Astrocyte of the spinal cord (primary cell): ENCODE results near the gene ZNF638.

Experiments
- DNase-seq: peaks from one replicate; pipeline ENCODE4 v3.0.0; 2011; ENCODE audit warnings: low read depth, low spot score
- H3K4me3 ChIP-seq: 2 replicates; pipeline ENCODE4 v1.5.1; 2011; ENCODE audit warnings: low read depth, mild to moderate bottlenecking, low read length, moderate library complexity
- CTCF ChIP-seq: IDR thresholded peaks from 2 replicates; pipeline ENCODE4 v1.5.1; 2012; ENCODE audit warnings: low read depth, mild to moderate bottlenecking, low read length, inconsistent platforms
- in situ Hi-C: cut with HindIII; loops from 2 replicates; pipeline ENCODE4 v1.10.0; 2017; ENCODE audit warnings: low sequenced_read_pairs

The ZNF638 gene

GRCh38 chr2:71379086-71379485 is 47.5 kb downstream of the ZNF638 start:
- H3K4me3 ChIP-seq: no peak overlapping the region
- no peak for TF ChIP-seq CTCF
- in situ Hi-C loops: no loop called here
- peak; percentile 85 for DNase-seq

GRCh38 chr2:71380665-71381064 is 49.1 kb downstream of the ZNF638 start:
- no peak for TF ChIP-seq CTCF
- in situ Hi-C loops: no loop called here
- H3K4me3 ChIP-seq: no peak overlapping the region
- DNase-seq: no peak

- H3K4me3 ChIP-seq: no peak overlapping the region
- TF ChIP-seq CTCF: no peak
- in situ Hi-C loops: no loop called here
- DNase-seq: peak; percentile 78
These were observed 53.4 kb downstream of the ZNF638 start for GRCh38 chr2:71385012-71385411.

GRCh38 chr2:71388214-71388613 is 56.6 kb downstream of the ZNF638 start:
- no peak for DNase-seq

GRCh38 chr2:71389384-71390072 is 57.9 kb downstream of the ZNF638 start:
- in situ Hi-C loops: no loop called here
- TF ChIP-seq CTCF: no peak
- H3K4me3 ChIP-seq: no peak overlapping the region
- no peak for DNase-seq

More at GRCh38 chr2:71388214-71388613, 56.6 kb downstream of the ZNF638 start:
- in situ Hi-C loops: no loop called here
- H3K4me3 ChIP-seq: no peak overlapping the region
- TF ChIP-seq CTCF: no peak

GRCh38 chr2:71393216-71393615 is 61.6 kb downstream of the ZNF638 start:
- no peak for TF ChIP-seq CTCF
- in situ Hi-C loops: no loop called here
- no peak overlapping the region for H3K4me3 ChIP-seq
- no peak for DNase-seq

GRCh38 chr2:71395471-71395870 is 63.9 kb downstream of the ZNF638 start:
- H3K4me3 ChIP-seq: no peak overlapping the region
- no peak for DNase-seq
- in situ Hi-C loops: no loop called here
- no peak for TF ChIP-seq CTCF
